ENCODE data around the gene FBXL7. TPM values are rescaled to one million over a fixed set of nuclear protein-coding genes. Genes with fewer than 3 reads are reported as not detected.

The FBXL7 gene
- total and polyA plus RNA-seq, 2 of the 8 experiments (the other 6 are each of a cell fraction or from before 2014, with no cell fraction given): 17.7 to 17.8 TPM

DNA sequence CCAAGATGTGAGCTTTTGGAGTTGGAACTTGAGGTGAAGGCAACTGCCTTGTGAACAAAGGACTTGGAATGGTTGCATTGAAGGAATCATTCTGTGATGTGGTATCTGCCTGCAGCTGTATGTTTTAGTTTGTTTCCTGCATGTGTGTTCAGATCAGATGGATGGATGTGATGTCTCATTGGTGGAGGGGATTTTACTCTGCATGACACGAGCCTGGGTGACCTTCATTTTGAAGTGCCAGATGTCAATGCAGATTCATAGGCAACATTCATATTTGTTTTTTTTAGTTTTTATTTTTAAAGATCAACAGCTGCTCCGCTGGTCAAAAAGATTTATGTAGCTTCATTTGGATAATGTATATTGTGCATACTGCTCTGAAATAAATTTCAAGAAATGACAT is 13.5 kb downstream of the FBXL7 start:
- Histone ChIP-seq H3K4me2 (ENCODE audit: insufficient read depth in 1 of 2, low read depth in 2 of 2, low read length in 2 of 2) (no peak overlapping the region), H3K56ac (replicated peaks; ENCODE audit: insufficient read length, low read depth, low read length) (no peak overlapping the region), H2BK15ac (ENCODE audit: low read length) (no peak overlapping the region), H2AFZ (ENCODE audit: low read length) (no peak overlapping the region), H2AK5ac (ENCODE audit: low read depth, low read length) (no peak overlapping the region), H2BK5ac (ENCODE audit: low read depth, low read length) (no peak overlapping the region), H4K5ac (ENCODE audit: insufficient read length, low read depth, low read length) (no peak overlapping the region), H3K79me2 (ENCODE audit: control insufficient read depth in 1 of 2, insufficient read depth in 2 of 2, low read length in 2 of 2) (peaks cover 0 to 56% of the 10 kb centered on the region in 2 experiments; a peak in 2 of 4 replicates), H3K79me1 (ENCODE audit: low read depth, low read length) (no peaks in the 10 kb centered on the region; the same call in 1 of the 2 replicates), H4K20me1 (replicated peaks in 1 of 2; ENCODE audit: control insufficient read depth in 1 of 2, insufficient read depth in 2 of 2, low read length in 2 of 2) (peaks cover 0 to 1% of the 10 kb centered on the region in 2 experiments), H3K23me2 (ENCODE audit: low read depth, low read length) (no peaks in the 10 kb centered on the region), H3K27ac (ENCODE audit: low read depth, low read length) (no peak overlapping the region), H2BK12ac (ENCODE audit: low read depth, low read length) (no peak overlapping the region), H3K27me3 (replicated peaks in 1 of 4; ENCODE audit: control insufficient read depth in 3 of 4, extremely low read depth in 1 of 4, insufficient read depth in 3 of 4, low read length in 3 of 4) (no peaks in the 10 kb centered on the region), H3K18ac (ENCODE audit: extremely low read depth, low read length) (no peak overlapping the region), H2BK120ac (replicated peaks; ENCODE audit: low read depth, low read length) (no peak overlapping the region), H3K36me3 (ENCODE audit: control insufficient read depth in 2 of 4, insufficient read depth in 4 of 4, low read length in 3 of 4) (no peaks in the 10 kb centered on the region), H3K4ac (replicated peaks; ENCODE audit: insufficient read length, low read depth, low read length) (no peak overlapping the region), H3K9me3 (ENCODE audit: insufficient read depth in 2 of 2, low read depth in 1 of 2, low read length in 1 of 2) (no peaks in the 10 kb centered on the region), H4K91ac (replicated peaks; ENCODE audit: insufficient read length, low read length) (no peak overlapping the region), H3K23ac (ENCODE audit: insufficient read length) (no peak overlapping the region), H2BK20ac (ENCODE audit: low read length) (no peak overlapping the region), H3K14ac (ENCODE audit: insufficient read length) (no peak overlapping the region), H3K9ac (replicated peaks in 1 of 4; ENCODE audit: extremely low read depth in 1 of 4, low read depth in 3 of 4, low read length in 3 of 4) (no peak overlapping the region), H3K4me1 (replicated peaks in 1 of 4; ENCODE audit: control insufficient read depth in 3 of 4, insufficient read depth in 4 of 4, low read length in 3 of 4) (peaks cover 0 to 2% (median 0%) of the 10 kb centered on the region in 4 experiments; a peak in 3 of 7 replicates), H3K4me3 (ENCODE audit: extremely low read depth in 1 of 4, insufficient read depth in 2 of 4, low read depth in 3 of 4, low read length in 4 of 4) (no peak overlapping the region), H4K8ac (ENCODE audit: extremely low read depth, insufficient read depth, low read length) (no peak overlapping the region)
- WGBS, 2 experiments (ENCODE audit: extremely low coverage in 1 of 2, insufficient coverage in 1 of 2, insufficient read length in 1 of 2, insufficient replicate concordance in 2 of 2, low coverage in 1 of 2, low lambda C conversion rate in 2 of 2, missing lambda C conversion rate in 1 of 2): 84% methylated on average over 2 of the region's 2 CpGs; no CpG with 5 or more reads in 1 of the 2 experiments
- FAIRE-seq (no peak), DNase-seq (ENCODE audit: low read depth in 1 of 2, low spot score in 2 of 2) (no peak)
- no peak for TF ChIP-seq KDM1A (IDR thresholded peaks at IDR 0.05; ENCODE audit: borderline replicate concordance, low read length)
- no peak for TF ChIP-seq RXRA (IDR thresholded peaks at IDR 0.05; ENCODE audit: insufficient read depth, low read depth, low read length)
- no peak for TF ChIP-seq BACH1 (IDR thresholded peaks at IDR 0.05; ENCODE audit: low read length)
- TF ChIP-seq, protein P1, sequence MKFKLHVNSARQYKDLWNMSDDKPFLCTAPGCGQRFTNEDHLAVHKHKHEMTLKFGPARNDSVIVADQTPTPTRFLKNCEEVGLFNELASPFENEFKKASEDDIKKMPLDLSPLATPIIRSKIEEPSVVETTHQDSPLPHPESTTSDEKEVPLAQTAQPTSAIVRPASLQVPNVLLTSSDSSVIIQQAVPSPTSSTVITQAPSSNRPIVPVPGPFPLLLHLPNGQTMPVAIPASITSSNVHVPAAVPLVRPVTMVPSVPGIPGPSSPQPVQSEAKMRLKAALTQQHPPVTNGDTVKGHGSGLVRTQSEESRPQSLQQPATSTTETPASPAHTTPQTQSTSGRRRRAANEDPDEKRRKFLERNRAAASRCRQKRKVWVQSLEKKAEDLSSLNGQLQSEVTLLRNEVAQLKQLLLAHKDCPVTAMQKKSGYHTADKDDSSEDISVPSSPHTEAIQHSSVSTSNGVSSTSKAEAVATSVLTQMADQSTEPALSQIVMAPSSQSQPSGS (IDR thresholded peaks at IDR 0.05; ENCODE audit: low read length): no peak
- ChIA-PET CTCF (ENCODE audit: partially characterized antibody) (interaction anchor here (0.6 to 1.7 kb wide), 4 partner anchors 9 to 107 kb away, joined by 3 to 4 read pairs (median 4); no protein-coding TSS in a partner anchor), POLR2A (ENCODE audit: partially characterized antibody) (no interaction called here)

Measured in H1 (cell line).